IMR-90 (cell line): ENCODE results near the gene PSMD14. TPM values are rescaled to one million over a fixed set of nuclear protein-coding genes. Genes with fewer than 3 reads are reported as not detected.

Source experiments
- ATAC-seq: fragments of 200-7000 bp; cut with Tn5 transposase; 2 replicates; pipeline ENCODE4 v1.9.1; 2020; ENCODE audit warnings: low read depth, mild to moderate bottlenecking, moderate library complexity
- BruUV-seq: library from RNA; stranded (reverse); fragments of 400-500 nt; replicated peaks from 2 replicates; lab custom pipeline; 2021; lab: Mats Ljungman, UMichigan
- CTCF ChIA-PET: fragments of 300-600 bp; formaldehyde crosslinking; extraction: SDS; loops from one replicate; lab custom pipeline; 2021; ENCODE audit warnings: antibody characterized with exemption; lab: Yijun Ruan, JAX
- POLR2A ChIA-PET: fragments of 300-600 bp; sonication (Branson Sonifier 250); formaldehyde crosslinking; loops from one replicate; lab custom pipeline; 2022; ENCODE audit warnings: antibody characterized with exemption; ENCODE audit not compliant: unreplicated experiment; lab: Charles Lee
- DNase-seq: peaks from one replicate; pipeline ENCODE4 v3.0.0; 2013
- H2AFZ ChIP-seq: replicated peaks from 2 replicates; pipeline ENCODE3; 2013; ENCODE audit warnings: low read length, mild to moderate bottlenecking; ENCODE audit not compliant: poor library complexity
- H2AK5ac ChIP-seq: 2 replicates; pipeline ENCODE4 v1.6.1; 2013; ENCODE audit warnings: low read depth, low read length, inconsistent platforms
- H2AK9ac ChIP-seq: replicated peaks from 2 replicates; pipeline ENCODE3; 2013; ENCODE audit warnings: mild to moderate bottlenecking, low read depth, low read length, moderate library complexity; ENCODE audit not compliant: poor library complexity
- H2BK120ac ChIP-seq: 2 replicates; pipeline ENCODE4 v1.6.1; 2013; ENCODE audit warnings: low read depth, low read length, inconsistent platforms
- H2BK15ac ChIP-seq: 3 replicates; pipeline ENCODE4 v1.6.1; 2013; ENCODE audit warnings: low read depth, low read length, inconsistent platforms
- H2BK20ac ChIP-seq: 2 replicates; pipeline ENCODE4 v1.6.1; 2013; ENCODE audit warnings: low read depth, mild to moderate bottlenecking, inconsistent platforms, low read length, moderate library complexity
- H2BK5ac ChIP-seq: 2 replicates; pipeline ENCODE4 v1.6.1; 2013; ENCODE audit warnings: mild to moderate bottlenecking, low read depth, low read length, inconsistent platforms; ENCODE audit not compliant: poor library complexity, severe bottlenecking
- H3K14ac ChIP-seq: replicated peaks from 2 replicates; pipeline ENCODE4 v1.6.1; 2013; ENCODE audit warnings: low read depth, low read length, inconsistent platforms
- H3K18ac ChIP-seq: 2 replicates; pipeline ENCODE4 v1.6.1; 2013; ENCODE audit warnings: low read depth, low read length, control low read depth
- H3K23ac ChIP-seq: 2 replicates; pipeline ENCODE4 v1.6.1; 2013; ENCODE audit warnings: low read depth, low read length, inconsistent platforms
- H3K27ac ChIP-seq: 2 replicates; pipeline ENCODE4 v1.5.1; 2013; ENCODE audit warnings: mild to moderate bottlenecking, control low read depth, low read length; ENCODE audit not compliant: insufficient read depth
- H3K27me3 ChIP-seq: 2 replicates; pipeline ENCODE4 v1.6.1; 2013; ENCODE audit warnings: low read length; ENCODE audit not compliant: control insufficient read depth, insufficient read depth
- H3K36me3 ChIP-seq: 2 replicates; pipeline ENCODE4 v1.6.1; 2013; ENCODE audit warnings: low read length, mixed read lengths; ENCODE audit not compliant: control insufficient read depth, insufficient read depth
- H3K4ac ChIP-seq: 2 replicates; pipeline ENCODE4 v1.6.1; 2013; ENCODE audit warnings: low read depth, low read length, inconsistent platforms
- H3K4me1 ChIP-seq: 2 replicates; pipeline ENCODE4 v1.6.1; 2013; ENCODE audit warnings: low read length, mixed read lengths; ENCODE audit not compliant: control insufficient read depth, insufficient read depth
- H3K4me2 ChIP-seq: 2 replicates; pipeline ENCODE4 v1.6.1; 2013; ENCODE audit warnings: low read depth, mild to moderate bottlenecking, control low read depth, low read length, moderate library complexity
- H3K4me3 ChIP-seq: 2 replicates; pipeline ENCODE4 v1.5.1; 2013; ENCODE audit warnings: low read depth, mild to moderate bottlenecking, control low read depth, low read length, moderate library complexity; ENCODE audit not compliant: insufficient read depth
- H3K56ac ChIP-seq: 2 replicates; pipeline ENCODE4 v1.6.1; 2013; ENCODE audit warnings: low read length, inconsistent platforms; ENCODE audit not compliant: insufficient read depth; ENCODE audit errors: extremely low read depth
- H3K79me1 ChIP-seq, 2 experiments: 2 replicates each; pipeline ENCODE4 v1.6.1; 2013; ENCODE audit warnings: low read length in 2 of 2, inconsistent platforms in 1 of 2, low read depth in 1 of 2
- H3K9ac ChIP-seq: 2 replicates; pipeline ENCODE4 v1.6.1; 2013; ENCODE audit warnings: low read depth, low read length, control low read depth
- H3K9me1 ChIP-seq: 2 replicates; pipeline ENCODE4 v1.6.1; 2013; ENCODE audit warnings: low read length, inconsistent platforms; ENCODE audit not compliant: insufficient read depth
- H3K9me3 ChIP-seq: 2 replicates; pipeline ENCODE4 v1.6.1; 2013; ENCODE audit warnings: low read length; ENCODE audit not compliant: control insufficient read depth, insufficient read depth
- H4K20me1 ChIP-seq: 2 replicates; pipeline ENCODE4 v1.6.1; 2013; ENCODE audit warnings: low read length, inconsistent platforms; ENCODE audit not compliant: insufficient read depth
- H4K5ac ChIP-seq: 2 replicates; pipeline ENCODE4 v1.6.1; 2013; ENCODE audit warnings: mild to moderate bottlenecking, low read depth, low read length, control low read depth
- H4K8ac ChIP-seq, 2 experiments: 2 replicates each; pipeline ENCODE4 v1.6.1; 2013; ENCODE audit warnings: low read depth in 2 of 2, low read length in 2 of 2, control low read depth in 1 of 2, inconsistent platforms in 1 of 2
- H4K91ac ChIP-seq: 2 replicates; pipeline ENCODE4 v1.6.1; 2013; ENCODE audit warnings: low read depth, low read length, inconsistent platforms; ENCODE audit not compliant: insufficient read depth
- BHLHE40 ChIP-seq: fragments of 150-350 bp; IDR thresholded peaks from 2 replicates; pipeline ENCODE4 v1.6.1; 2016; ENCODE audit warnings: mild to moderate bottlenecking, low read depth, low read length
- CEBPB ChIP-seq: IDR thresholded peaks from 2 replicates; pipeline ENCODE4 v1.6.1; 2012; ENCODE audit warnings: low read depth, low read length, improper control_type of control experiment
- CHD1 ChIP-seq: IDR thresholded peaks from 2 replicates; pipeline ENCODE4 v1.6.1; 2012; ENCODE audit warnings: low read depth, low read length, improper control_type of control experiment
- CTCF ChIP-seq: conservative IDR thresholded peaks from 2 replicates; pipeline ENCODE4 v1.5.1; 2012; ENCODE audit warnings: mild to moderate bottlenecking, low read depth, low read length, improper control_type of control experiment
- ELK1 ChIP-seq: fragments of 150-350 bp; IDR thresholded peaks from 2 replicates; pipeline ENCODE4 v1.6.1; 2016; ENCODE audit warnings: low read depth, mild to moderate bottlenecking, low read length, moderate library complexity, borderline replicate concordance
- FOS ChIP-seq: fragments of 150-350 bp; IDR thresholded peaks from 2 replicates; pipeline ENCODE4 v1.6.1; 2016; ENCODE audit warnings: low read depth, low read length
- MAFK ChIP-seq: IDR thresholded peaks from 2 replicates; pipeline ENCODE4 v1.6.1; 2012; ENCODE audit warnings: low read depth, low read length, improper control_type of control experiment
- MXI1 ChIP-seq: IDR thresholded peaks from 2 replicates; pipeline ENCODE4 v1.6.1; 2012; ENCODE audit warnings: low read depth, mild to moderate bottlenecking, low read length, moderate library complexity, borderline replicate concordance
- NFE2L2 ChIP-seq: fragments of 150-350 bp; IDR thresholded peaks from 2 replicates; pipeline ENCODE4 v1.6.1; 2016; ENCODE audit warnings: low read depth, mild to moderate bottlenecking, low read length
- POLR2A ChIP-seq: IDR thresholded peaks from 2 replicates; pipeline ENCODE4 v1.6.1; 2012; ENCODE audit warnings: mild to moderate bottlenecking, low read depth, low read length
- USF2 ChIP-seq: fragments of 150-350 bp; IDR thresholded peaks from 2 replicates; pipeline ENCODE4 v1.6.1; 2017; ENCODE audit warnings: mild to moderate bottlenecking, antibody characterized with exemption, low read length, low read depth
- WGBS, 2 experiments: methylation state at CpG; one replicate each; pipeline versions ENCODE4 v1.1.5 to v1.1.7; 2013; ENCODE audit warnings: missing lambda C conversion rate in 2 of 2; ENCODE audit not compliant: insufficient read length in 1 of 2; ENCODE audit errors: extremely low coverage in 2 of 2; 5-methylcytosine and 5-hydroxymethylcytosine counted together
- dilution Hi-C: fragments of 300-500 bp; cut with HindIII; formaldehyde crosslinking; loops from one replicate; pipeline ENCODE4 v1.14.3; 2018; ENCODE audit warnings: low sequenced_read_pairs; ENCODE audit not compliant: unreplicated experiment
- in situ Hi-C: fragments of 300-500 bp; cut with MboI; formaldehyde crosslinking; loops from 3 replicates; pipeline ENCODE4 v1.14.3; 2019; ENCODE audit warnings: low sequenced_read_pairs, inconsistent platforms, mixed read lengths
- intact Hi-C: fragments of 100-400 bp; cut with micrococcal nuclease; formaldehyde crosslinking; loops from 2 replicates; pipeline ENCODE4 v1.10.0; 2022
- polyA plus RNA-seq, 3 experiments: library from polyadenylated mRNA; depleted of rRNA; stranded (reverse); fragments of >200 nt; gene quantifications; 2 replicates each; pipeline ENCODE4 v1.2.3, GENCODE V29; 2012; ENCODE audit warnings: low replicate concordance in 1 of 3
- total RNA-seq: library from RNA; depleted of rRNA; stranded (reverse); fragments of >200 nt; gene quantifications from 2 replicates; pipeline ENCODE4 v1.2.3, GENCODE V29; 2012

PSMD14 gene
- total and polyA plus RNA-seq, 2 of the 4 experiments (the other 2 are of a cell fraction), result 59.3 to 110 TPM

GRCh38 chr2:161422816-161423403 lies 114.7 kb downstream of the PSMD14 start:
- Histone ChIP-seq H2AFZ (peak overlapping the region; percentile 72), H3K27ac (no peak overlapping the region), H3K56ac (no peak overlapping the region), H2AK5ac (no peak overlapping the region), H3K4me3 (no peak overlapping the region), H3K4ac (no peak overlapping the region), H3K9me3 (peaks cover 21% of the 10 kb centered on the region), H3K23ac (no peak overlapping the region), H4K5ac (no peak overlapping the region), H2BK20ac (no peak overlapping the region), H3K14ac (no peak overlapping the region), H3K27me3 (peaks cover 91% of the 10 kb centered on the region), H2BK5ac (no peak overlapping the region), H3K9me1 (no peaks in the 10 kb centered on the region), H4K91ac (no peak overlapping the region), H3K4me1 (peaks cover 2% of the 10 kb centered on the region; the same call in 1 of the 2 replicates), H2AK9ac (no peak overlapping the region), H3K18ac (no peak overlapping the region), H4K20me1 (0 out of 2 replicates have a peak, but pooled peaks cover 4% of the 10 kb centered on the region), H2BK15ac (no peak overlapping the region), H3K79me1 (no peaks in the 10 kb centered on the region), H2BK120ac (no peak overlapping the region), H3K9ac (no peak overlapping the region), H3K36me3 (no peaks in the 10 kb centered on the region), H4K8ac (no peak overlapping the region), H3K4me2 (no peak overlapping the region)
- WGBS, 2 experiments, result 0% methylated on average over 2 of the region's 11 CpGs; no CpG with 5 or more reads in 1 of the 2 experiments
- dilution Hi-C loops, result no loop called here
- no TSS peak for BruUV-seq
- ATAC-seq (no peak), DNase-seq (no peak)
- intact Hi-C loops, result loop anchor here (10.0 kb wide), 1 partner anchor 702 kb away; no protein-coding TSS in a partner anchor
- POLR2A ChIA-PET, result no interaction called here
- CTCF ChIA-PET, result no interaction called here
- TF ChIP-seq CTCF (no peak), CEBPB (no peak), MXI1 (no peak), CHD1 (no peak), NFE2L2 (no peak), USF2 (no peak), FOS (no peak), BHLHE40 (no peak), MAFK (no peak), POLR2A (no peak), ELK1 (no peak)
- in situ Hi-C loops, result no loop called here
